ENCODE measurements around the gene DCAF16. TPM values are rescaled to one million over a fixed set of nuclear protein-coding genes. Genes with fewer than 3 reads are reported as not detected.
A peak's percentile ranks its signal among the peaks of the same experiment; 100 is the strongest.

DCAF16 gene
- polyA plus RNA-seq, 1 donor, result 45.2 TPM

DNA sequence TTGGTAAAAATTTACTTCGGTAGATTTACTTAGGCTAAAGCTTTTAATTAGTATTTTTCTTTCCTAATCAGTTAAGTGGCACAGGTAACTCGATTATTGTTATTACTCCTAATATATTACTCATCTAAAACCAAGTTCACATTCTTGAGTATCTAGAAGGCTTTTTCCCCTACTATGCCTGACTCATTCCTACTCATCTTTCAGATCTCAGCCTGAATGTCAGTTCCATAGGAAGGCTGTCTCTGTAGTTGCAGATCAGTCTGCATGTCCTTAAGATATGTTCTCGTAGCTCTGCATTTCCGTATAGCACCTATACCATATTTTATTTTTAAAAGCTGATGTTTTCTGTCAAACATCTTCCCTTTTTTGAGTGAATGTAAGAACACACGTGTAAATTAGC, 23.2 kb downstream of the DCAF16 start:
- H3K27ac ChIP-seq (ENCODE audit: low read length), result no peak overlapping the region
- H3K36me3 ChIP-seq (ENCODE audit: control insufficient read depth, insufficient read depth, low read length), result peaks cover 6% of the 10 kb centered on the region
- no peak for DNase-seq
- 50% methylated on average over 2 of the region's 5 CpGs for WGBS (ENCODE audit: insufficient coverage, low lambda C conversion rate)
- no peaks in the 10 kb centered on the region for H3K4me1 ChIP-seq (ENCODE audit: control insufficient read depth, insufficient read depth, low read length)
- no peak overlapping the region for H3K4me3 ChIP-seq (ENCODE audit: low read length)
- peaks cover 6% of the 10 kb centered on the region for H3K9me3 ChIP-seq (ENCODE audit: control insufficient read depth, low read depth, low read length)
- peaks cover 5% of the 10 kb centered on the region for H3K27me3 ChIP-seq (ENCODE audit: control insufficient read depth, insufficient read depth, low read length)

DNA sequence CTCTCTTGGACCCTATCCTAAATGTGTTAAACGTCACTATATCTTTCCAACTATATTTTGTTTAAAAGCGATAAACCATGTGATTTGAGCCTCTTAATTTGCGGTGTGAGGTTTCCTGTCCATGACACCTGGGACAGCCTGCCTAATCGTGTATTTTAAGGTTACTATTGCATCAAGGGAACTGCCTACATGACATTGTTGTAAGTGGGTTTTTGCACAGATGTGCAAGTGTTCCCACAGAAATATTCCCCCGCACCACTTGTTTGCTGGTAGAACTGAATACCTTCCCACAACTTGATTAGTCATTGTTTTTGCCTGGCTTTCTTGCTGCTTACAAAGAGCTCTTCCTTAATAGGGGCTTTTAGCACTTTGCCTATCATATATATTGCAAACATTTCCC, 24.0 kb downstream of the DCAF16 start:
- WGBS (ENCODE audit: insufficient coverage, low lambda C conversion rate), result 100% methylated on average over 1 of the region's 5 CpGs
- Histone ChIP-seq H3K27me3 (ENCODE audit: control insufficient read depth, insufficient read depth, low read length) (peaks cover 13% of the 10 kb centered on the region), H3K9me3 (ENCODE audit: control insufficient read depth, low read depth, low read length) (peaks cover 4% of the 10 kb centered on the region), H3K4me1 (ENCODE audit: control insufficient read depth, insufficient read depth, low read length) (no peaks in the 10 kb centered on the region), H3K4me3 (ENCODE audit: low read length) (no peak overlapping the region), H3K27ac (ENCODE audit: low read length) (no peak overlapping the region), H3K36me3 (ENCODE audit: control insufficient read depth, insufficient read depth, low read length) (peaks cover 3% of the 10 kb centered on the region)
- no peak for DNase-seq

DNA sequence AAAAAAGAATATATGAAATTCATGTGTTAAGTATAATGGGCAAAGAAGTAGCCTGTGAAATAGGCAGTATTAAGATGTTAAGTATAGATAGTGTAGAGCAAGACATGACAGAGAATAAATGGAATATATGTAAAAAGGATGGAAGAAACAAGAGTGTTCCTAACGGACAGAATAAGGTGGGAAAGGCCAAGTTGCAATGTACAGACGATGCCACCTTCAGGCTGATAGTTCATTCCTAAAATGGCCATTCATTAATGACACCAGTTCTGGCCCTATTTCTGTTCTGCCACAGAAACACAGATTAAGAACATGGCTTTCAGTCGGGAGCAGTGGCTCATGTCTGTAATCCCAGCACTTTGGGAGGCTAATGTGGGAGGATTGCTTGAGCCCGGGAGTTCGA, 24.7 kb downstream of the DCAF16 start:
- DNase-seq, result no peak
- H3K9me3 ChIP-seq (ENCODE audit: control insufficient read depth, low read depth, low read length), result peaks cover 7% of the 10 kb centered on the region
- H3K36me3 ChIP-seq (ENCODE audit: control insufficient read depth, insufficient read depth, low read length), result no peaks in the 10 kb centered on the region
- no peak overlapping the region for H3K27ac ChIP-seq (ENCODE audit: low read length)
- 17% methylated on average over 1 of the region's 5 CpGs for WGBS (ENCODE audit: insufficient coverage, low lambda C conversion rate)
- no peak overlapping the region for H3K4me3 ChIP-seq (ENCODE audit: low read length)
- H3K27me3 ChIP-seq (ENCODE audit: control insufficient read depth, insufficient read depth, low read length), result peaks cover 20% of the 10 kb centered on the region
- peaks cover under 1% of the 10 kb centered on the region for H3K4me1 ChIP-seq (ENCODE audit: control insufficient read depth, insufficient read depth, low read length)

DNA sequence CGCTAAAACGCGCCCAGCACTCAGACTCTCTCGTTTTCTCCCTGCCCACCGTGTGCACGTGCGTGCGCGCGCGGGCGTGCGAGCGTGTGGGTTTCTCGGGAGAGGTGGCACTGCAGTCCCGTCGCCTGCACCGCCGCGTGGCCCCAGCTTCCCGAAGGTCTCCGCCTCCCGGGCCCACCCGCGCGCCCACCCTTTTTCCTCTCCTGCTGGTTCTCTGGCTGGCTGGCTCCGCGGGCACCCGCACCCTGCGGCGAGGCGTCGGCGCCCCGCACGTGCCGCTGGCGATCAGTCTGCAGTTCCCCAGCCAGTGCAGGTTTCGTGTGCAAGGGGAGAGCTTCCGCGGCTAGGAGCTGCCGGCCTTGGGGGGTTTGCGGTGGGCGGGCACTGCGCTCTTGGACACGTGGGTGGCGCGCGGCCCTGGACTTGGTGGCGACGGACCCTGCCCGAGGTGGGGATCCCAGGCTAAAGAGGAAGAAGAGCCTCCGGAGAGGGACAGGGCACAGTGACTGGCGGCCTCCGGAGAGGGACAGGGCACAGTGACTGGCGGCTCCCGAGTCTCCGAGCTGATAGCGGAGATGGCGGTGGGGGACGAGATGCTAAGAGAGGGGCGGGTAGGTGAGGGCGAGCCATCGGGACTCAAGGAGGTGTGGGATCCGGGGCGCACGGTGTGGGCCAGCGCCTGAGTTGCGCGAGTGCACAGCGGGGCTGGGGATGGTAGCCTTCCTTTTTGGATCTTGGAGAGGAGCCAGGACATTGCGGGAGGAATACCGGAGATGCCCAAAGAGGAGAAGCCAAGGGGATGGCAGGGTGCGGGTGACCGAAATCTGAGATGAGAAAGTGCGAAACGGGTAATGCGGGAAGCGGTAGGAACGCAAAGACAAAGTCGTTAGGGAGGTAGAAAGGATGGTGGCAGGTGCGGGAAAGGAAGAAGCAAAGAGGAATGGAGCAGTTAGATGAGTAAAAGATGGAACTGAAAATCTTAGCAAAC, 29.0 kb downstream of the DCAF16 start, which contains the start of gene FAM184B:
Gene FAM184B (minus strand): TSS at position 322 of the 988 bp plus-strand sequence. CDS start 322 bp downstream, outside the sequence.
- peaks cover 5% of the 10 kb centered on the region for H3K4me1 ChIP-seq (ENCODE audit: control insufficient read depth, insufficient read depth, low read length)
- WGBS (ENCODE audit: insufficient coverage, low lambda C conversion rate), result 21% methylated on average over 7 of the region's 82 CpGs
- DNase-seq, result peak in 1 of 2 donors; percentile 51
- H3K36me3 ChIP-seq (ENCODE audit: control insufficient read depth, insufficient read depth, low read length), result no peaks in the 10 kb centered on the region
- H3K9me3 ChIP-seq (ENCODE audit: control insufficient read depth, low read depth, low read length), result peaks cover 8% of the 10 kb centered on the region
- H3K4me3 ChIP-seq (ENCODE audit: low read length), result peak within 1 kb of the TSS; percentile 25
- peaks cover 40% of the 10 kb centered on the region for H3K27me3 ChIP-seq (ENCODE audit: control insufficient read depth, insufficient read depth, low read length)
- H3K27ac ChIP-seq (ENCODE audit: low read length), result no peak within 1 kb of the TSS

DNA sequence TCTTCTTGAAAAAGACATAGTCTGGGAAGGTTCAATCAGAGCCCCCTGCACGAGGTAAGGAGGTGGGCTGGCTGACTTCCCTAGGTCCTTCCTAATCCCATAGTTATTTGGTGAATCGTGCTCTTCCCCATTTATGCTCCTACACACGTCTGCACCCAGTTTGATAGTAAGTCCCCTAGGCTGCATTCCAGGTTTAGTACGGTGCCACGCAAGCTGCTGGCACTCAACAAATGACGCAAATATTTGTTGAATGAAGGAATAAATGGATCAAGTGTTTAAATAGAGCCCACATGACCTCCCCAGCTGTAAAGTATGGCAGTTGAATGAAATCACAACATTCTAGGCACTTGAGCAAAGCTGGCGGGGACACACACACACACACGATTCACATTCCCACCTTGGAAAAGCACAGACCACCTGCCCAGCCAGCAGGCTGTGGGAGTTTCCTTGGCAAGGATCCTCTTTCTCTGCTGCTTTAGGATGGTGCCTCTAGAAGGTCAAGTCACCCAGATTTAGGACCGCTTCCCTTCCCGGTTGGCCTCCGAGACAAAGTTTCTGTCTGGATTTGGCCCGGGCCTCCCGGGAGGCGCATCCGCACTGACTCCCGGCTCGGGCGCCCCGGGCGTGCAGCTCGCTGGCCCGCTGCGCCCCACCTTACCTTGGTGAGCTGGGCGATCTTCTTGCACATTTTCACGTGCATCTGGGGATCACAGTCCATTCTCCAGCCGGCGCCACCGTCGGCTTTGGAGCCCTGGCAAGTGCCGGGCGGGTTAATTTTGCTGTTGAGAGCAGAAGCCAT, 29.9 kb downstream of the DCAF16 start:
- Histone ChIP-seq H3K4me1 (ENCODE audit: control insufficient read depth, insufficient read depth, low read length) (peaks cover 5% of the 10 kb centered on the region), H3K27ac (ENCODE audit: low read length) (no peak overlapping the region), H3K36me3 (ENCODE audit: control insufficient read depth, insufficient read depth, low read length) (no peaks in the 10 kb centered on the region), H3K27me3 (ENCODE audit: control insufficient read depth, insufficient read depth, low read length) (peaks cover 40% of the 10 kb centered on the region), H3K9me3 (ENCODE audit: control insufficient read depth, low read depth, low read length) (peaks cover 8% of the 10 kb centered on the region), H3K4me3 (ENCODE audit: low read length) (peak overlapping the region; percentile 25)
- WGBS (ENCODE audit: insufficient coverage, low lambda C conversion rate), result no CpG with 5 or more reads among the region's 31 CpGs
- DNase-seq, result peak in 1 of 2 donors; percentile 50

DNA sequence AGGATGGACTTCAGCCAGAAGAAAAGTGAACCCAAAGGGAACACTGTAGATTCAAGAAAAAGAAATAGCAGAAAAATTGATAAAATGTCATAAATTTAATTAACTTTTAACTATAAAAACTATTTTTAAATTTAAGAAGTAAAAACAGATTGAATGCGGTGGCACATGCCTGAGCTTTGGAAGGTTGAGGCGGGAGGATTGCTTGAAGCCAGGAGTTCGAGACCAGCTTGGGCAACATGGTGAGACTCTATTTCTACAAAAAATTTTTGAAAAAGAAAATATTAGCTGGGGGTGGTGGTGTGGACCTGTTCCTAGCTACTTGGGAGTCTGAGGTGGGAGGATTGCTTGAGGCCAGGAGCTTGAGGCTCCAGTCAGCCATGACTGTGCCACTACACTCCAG, 32.1 kb downstream of the DCAF16 start:
- peaks cover 8% of the 10 kb centered on the region for H3K9me3 ChIP-seq (ENCODE audit: control insufficient read depth, low read depth, low read length)

DNA sequence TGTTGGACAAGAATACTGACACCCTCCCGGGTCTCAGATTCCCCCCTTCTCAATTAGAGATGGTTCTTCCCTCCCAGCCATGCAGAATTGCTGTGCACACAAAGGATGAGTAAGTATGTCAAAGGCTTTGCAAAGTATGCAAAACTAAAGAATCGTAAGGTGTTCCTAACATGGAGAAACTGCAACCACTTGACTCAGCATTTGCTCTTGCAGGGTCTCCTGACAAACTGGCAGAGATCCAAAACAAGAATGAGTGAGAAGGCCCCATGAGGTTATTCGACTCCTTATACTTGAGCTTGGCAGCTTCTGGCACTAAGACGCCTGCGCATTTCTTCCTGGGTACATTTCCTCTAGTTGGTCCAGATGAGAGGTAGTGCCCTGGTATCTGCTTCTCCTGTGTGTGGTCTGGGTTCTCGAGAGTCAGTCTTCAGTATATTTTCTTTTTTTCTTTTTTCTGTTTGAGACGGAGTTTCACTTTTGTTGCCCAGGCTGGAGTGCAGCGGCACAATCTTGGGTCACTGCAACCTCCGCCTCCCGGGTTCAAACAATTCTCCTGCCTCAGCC, 37.3 kb downstream of the DCAF16 start:
- no peaks in the 10 kb centered on the region for H3K36me3 ChIP-seq (ENCODE audit: control insufficient read depth, insufficient read depth, low read length)
- no peak overlapping the region for H3K27ac ChIP-seq (ENCODE audit: low read length)
- H3K4me1 ChIP-seq (ENCODE audit: control insufficient read depth, insufficient read depth, low read length), result no peaks in the 10 kb centered on the region
- no peaks in the 10 kb centered on the region for H3K27me3 ChIP-seq (ENCODE audit: control insufficient read depth, insufficient read depth, low read length)
- H3K9me3 ChIP-seq (ENCODE audit: control insufficient read depth, low read depth, low read length), result no peaks in the 10 kb centered on the region
- WGBS (ENCODE audit: insufficient coverage, low lambda C conversion rate), result no CpG with 5 or more reads among the region's 10 CpGs
- DNase-seq, result no peak
- H3K4me3 ChIP-seq (ENCODE audit: low read length), result no peak overlapping the region

More for the DNA sequence above, 32.1 kb downstream of the DCAF16 start:
- no peaks in the 10 kb centered on the region for H3K36me3 ChIP-seq (ENCODE audit: control insufficient read depth, insufficient read depth, low read length)
- no peak overlapping the region for H3K27ac ChIP-seq (ENCODE audit: low read length)
- peaks cover 40% of the 10 kb centered on the region for H3K27me3 ChIP-seq (ENCODE audit: control insufficient read depth, insufficient read depth, low read length)
- DNase-seq, result no peak
- H3K4me1 ChIP-seq (ENCODE audit: control insufficient read depth, insufficient read depth, low read length), result peaks cover 5% of the 10 kb centered on the region
- H3K4me3 ChIP-seq (ENCODE audit: low read length), result no peak overlapping the region
- WGBS (ENCODE audit: insufficient coverage, low lambda C conversion rate), result 78% methylated on average over 3 of the region's 3 CpGs

DNA sequence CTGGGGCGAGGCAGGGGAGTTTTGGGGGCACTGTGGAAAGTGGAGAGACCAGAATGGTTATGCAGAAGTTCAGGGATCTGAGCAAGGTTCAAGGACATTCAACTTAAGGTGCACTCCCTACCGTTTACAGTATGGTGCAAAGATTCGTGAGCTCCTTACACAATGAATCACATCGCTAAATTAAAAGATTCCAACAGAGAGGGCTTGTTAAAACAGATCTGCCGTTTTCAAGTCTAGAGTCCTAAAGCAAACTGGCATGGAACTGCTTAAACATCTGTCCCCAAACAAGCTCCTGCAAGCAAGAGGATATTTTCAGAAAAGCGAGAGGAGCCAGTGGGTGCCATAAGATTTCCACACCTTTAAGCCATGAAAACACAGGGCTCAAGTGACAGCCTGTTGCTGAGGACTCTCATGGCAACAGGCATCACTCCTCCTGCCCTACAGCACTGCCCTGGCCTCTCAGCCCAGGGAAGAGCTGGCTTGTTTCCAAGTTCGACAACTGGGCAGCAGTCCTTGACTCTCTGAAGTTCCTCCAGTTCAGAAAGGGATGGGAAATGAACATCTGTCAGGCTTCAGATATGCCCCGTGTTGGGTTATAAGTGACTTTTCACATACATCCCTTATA, 39.2 kb downstream of the DCAF16 start:
- Histone ChIP-seq H3K27me3 (ENCODE audit: control insufficient read depth, insufficient read depth, low read length) (no peaks in the 10 kb centered on the region), H3K9me3 (ENCODE audit: control insufficient read depth, low read depth, low read length) (peaks cover 8% of the 10 kb centered on the region), H3K36me3 (ENCODE audit: control insufficient read depth, insufficient read depth, low read length) (no peaks in the 10 kb centered on the region), H3K27ac (ENCODE audit: low read length) (no peak overlapping the region), H3K4me3 (ENCODE audit: low read length) (no peak overlapping the region), H3K4me1 (ENCODE audit: control insufficient read depth, insufficient read depth, low read length) (no peaks in the 10 kb centered on the region)
- 70% methylated on average over 2 of the region's 8 CpGs for WGBS (ENCODE audit: insufficient coverage, low lambda C conversion rate)
- no peak for DNase-seq

DNA sequence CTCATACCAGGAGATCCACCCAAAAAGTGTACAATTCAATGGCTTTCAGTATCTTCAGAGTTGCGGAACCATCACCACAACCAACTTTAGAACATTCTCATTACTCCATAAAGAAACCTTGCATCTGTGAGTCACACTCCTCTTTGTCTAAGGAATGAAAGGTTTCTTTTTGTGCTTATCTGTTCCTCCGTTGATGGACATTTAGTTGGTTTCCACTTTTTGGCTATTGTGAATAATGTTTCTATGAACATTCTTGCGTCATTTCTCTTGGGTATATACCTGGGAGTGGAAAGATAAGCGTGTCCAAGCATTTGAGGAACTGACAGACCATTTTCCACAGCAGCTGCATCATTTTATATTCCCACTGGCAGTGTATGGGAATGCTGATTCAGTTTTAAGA, 39.7 kb downstream of the DCAF16 start:
- DNase-seq, result no peak
- H3K4me3 ChIP-seq (ENCODE audit: low read length), result no peak overlapping the region
- H3K27me3 ChIP-seq (ENCODE audit: control insufficient read depth, insufficient read depth, low read length), result no peaks in the 10 kb centered on the region
- no peak overlapping the region for H3K27ac ChIP-seq (ENCODE audit: low read length)
- H3K9me3 ChIP-seq (ENCODE audit: control insufficient read depth, low read depth, low read length), result peaks cover 8% of the 10 kb centered on the region
- H3K4me1 ChIP-seq (ENCODE audit: control insufficient read depth, insufficient read depth, low read length), result no peaks in the 10 kb centered on the region
- no CpG with 5 or more reads among the region's 4 CpGs for WGBS (ENCODE audit: insufficient coverage, low lambda C conversion rate)
- no peaks in the 10 kb centered on the region for H3K36me3 ChIP-seq (ENCODE audit: control insufficient read depth, insufficient read depth, low read length)
